Ishikawa (cell line): ENCODE measurements around the gene ACACB.

Experiments
- CEBPB ChIP-seq: IDR thresholded peaks from 2 replicates; pipeline ENCODE4 v1.6.1; 2012
- CREB1 ChIP-seq: IDR thresholded peaks from 2 replicates; pipeline ENCODE4 v1.6.1; 2012; ENCODE audit warnings: low read depth
- EGR1 ChIP-seq: IDR thresholded peaks from 2 replicates; pipeline ENCODE4 v1.6.1; 2012
- EP300 ChIP-seq: IDR thresholded peaks from 2 replicates; pipeline ENCODE4 v1.6.1; 2012; ENCODE audit warnings: borderline replicate concordance
- FOXM1 ChIP-seq: IDR thresholded peaks from 2 replicates; pipeline ENCODE4 v1.6.1; 2012; ENCODE audit warnings: low read depth, borderline replicate concordance
- NFIC ChIP-seq: IDR thresholded peaks from 2 replicates; pipeline ENCODE4 v1.6.1; 2012
- RAD21 ChIP-seq: IDR thresholded peaks from 2 replicates; pipeline ENCODE4 v1.6.1; 2012; ENCODE audit warnings: low read depth
- TAF1 ChIP-seq: IDR thresholded peaks from 2 replicates; pipeline ENCODE4 v1.6.1; 2012; ENCODE audit warnings: low read depth, mild to moderate bottlenecking
- TCF12 ChIP-seq: IDR thresholded peaks from 2 replicates; pipeline ENCODE4 v1.6.1; 2012; ENCODE audit warnings: low read depth
- TEAD4 ChIP-seq: IDR thresholded peaks from 2 replicates; pipeline ENCODE4 v1.6.1; 2012
- USF1 ChIP-seq: IDR thresholded peaks from 2 replicates; pipeline ENCODE4 v1.6.1; 2012
- YY1 ChIP-seq: IDR thresholded peaks from 2 replicates; pipeline ENCODE4 v1.6.1; 2012; ENCODE audit warnings: low read depth
- ZBTB7A ChIP-seq: IDR thresholded peaks from 2 replicates; pipeline ENCODE4 v1.6.1; 2012; ENCODE audit warnings: low read depth
- TF ChIP-seq, protein P1 (sequence below): IDR thresholded peaks from 2 replicates; pipeline ENCODE4 v1.6.1; 2012
- TF ChIP-seq, protein P2 (sequence below): IDR thresholded peaks from 2 replicates; pipeline ENCODE4 v1.6.1; 2012; ENCODE audit warnings: low read depth, mild to moderate bottlenecking

The ACACB gene

DNA sequence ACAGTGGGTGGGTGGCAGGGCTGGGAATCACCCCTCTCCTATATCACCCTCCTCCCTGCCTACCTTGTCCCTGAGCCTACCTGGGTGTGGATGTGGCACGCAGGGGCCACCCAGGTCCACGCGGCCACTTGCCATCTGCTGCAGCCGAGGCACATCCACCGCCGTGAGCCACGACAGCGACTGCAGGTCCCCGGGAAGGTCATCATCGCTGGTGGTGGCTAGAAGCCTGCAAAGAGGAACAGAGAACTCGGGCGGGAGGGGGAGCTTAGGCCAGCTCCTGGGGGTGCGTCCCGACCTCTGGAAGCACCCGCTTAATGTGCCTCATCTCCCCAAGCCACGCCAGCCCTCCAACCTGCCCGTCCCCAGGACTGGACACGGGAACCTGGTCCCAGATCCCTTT lies 173.7 kb downstream of the ACACB start:
- TF ChIP-seq YY1 (no peak), RAD21 (no peak), TAF1 (no peak), EP300 (no peak), CREB1 (no peak), CEBPB (no peak), ZBTB7A (no peak), TEAD4 (no peak), EGR1 (no peak), USF1 (no peak), NFIC (no peak), FOXM1 (no peak)
- TF ChIP-seq, protein P1, sequence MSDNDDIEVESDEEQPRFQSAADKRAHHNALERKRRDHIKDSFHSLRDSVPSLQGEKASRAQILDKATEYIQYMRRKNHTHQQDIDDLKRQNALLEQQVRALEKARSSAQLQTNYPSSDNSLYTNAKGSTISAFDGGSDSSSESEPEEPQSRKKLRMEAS = no peak
- TF ChIP-seq, protein P2, sequence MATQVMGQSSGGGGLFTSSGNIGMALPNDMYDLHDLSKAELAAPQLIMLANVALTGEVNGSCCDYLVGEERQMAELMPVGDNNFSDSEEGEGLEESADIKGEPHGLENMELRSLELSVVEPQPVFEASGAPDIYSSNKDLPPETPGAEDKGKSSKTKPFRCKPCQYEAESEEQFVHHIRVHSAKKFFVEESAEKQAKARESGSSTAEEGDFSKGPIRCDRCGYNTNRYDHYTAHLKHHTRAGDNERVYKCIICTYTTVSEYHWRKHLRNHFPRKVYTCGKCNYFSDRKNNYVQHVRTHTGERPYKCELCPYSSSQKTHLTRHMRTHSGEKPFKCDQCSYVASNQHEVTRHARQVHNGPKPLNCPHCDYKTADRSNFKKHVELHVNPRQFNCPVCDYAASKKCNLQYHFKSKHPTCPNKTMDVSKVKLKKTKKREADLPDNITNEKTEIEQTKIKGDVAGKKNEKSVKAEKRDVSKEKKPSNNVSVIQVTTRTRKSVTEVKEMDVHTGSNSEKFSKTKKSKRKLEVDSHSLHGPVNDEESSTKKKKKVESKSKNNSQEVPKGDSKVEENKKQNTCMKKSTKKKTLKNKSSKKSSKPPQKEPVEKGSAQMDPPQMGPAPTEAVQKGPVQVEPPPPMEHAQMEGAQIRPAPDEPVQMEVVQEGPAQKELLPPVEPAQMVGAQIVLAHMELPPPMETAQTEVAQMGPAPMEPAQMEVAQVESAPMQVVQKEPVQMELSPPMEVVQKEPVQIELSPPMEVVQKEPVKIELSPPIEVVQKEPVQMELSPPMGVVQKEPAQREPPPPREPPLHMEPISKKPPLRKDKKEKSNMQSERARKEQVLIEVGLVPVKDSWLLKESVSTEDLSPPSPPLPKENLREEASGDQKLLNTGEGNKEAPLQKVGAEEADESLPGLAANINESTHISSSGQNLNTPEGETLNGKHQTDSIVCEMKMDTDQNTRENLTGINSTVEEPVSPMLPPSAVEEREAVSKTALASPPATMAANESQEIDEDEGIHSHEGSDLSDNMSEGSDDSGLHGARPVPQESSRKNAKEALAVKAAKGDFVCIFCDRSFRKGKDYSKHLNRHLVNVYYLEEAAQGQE = no peak

DNA sequence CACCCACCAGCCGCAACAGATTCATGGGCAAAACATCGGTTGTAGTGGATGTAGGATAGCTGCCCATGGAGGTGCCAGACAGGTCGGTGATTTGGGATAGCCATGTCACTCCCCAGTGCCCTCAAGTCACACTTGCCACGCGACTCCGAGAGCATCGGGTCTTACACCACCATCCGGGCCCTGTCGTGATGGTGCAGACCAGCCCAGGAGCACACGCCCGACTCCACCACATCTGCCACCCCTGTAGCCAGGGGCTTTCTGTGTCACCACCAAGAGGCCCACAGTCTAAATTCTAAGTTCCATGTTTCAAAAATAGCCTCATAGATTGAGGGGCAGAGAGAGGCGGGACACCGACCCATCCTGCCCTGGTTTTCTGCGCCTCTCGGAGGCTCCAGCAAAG lies 174.7 kb downstream of the ACACB start:
- TF ChIP-seq EGR1 = no peak
- TF ChIP-seq TEAD4 = no peak
- no peak for TF ChIP-seq ZBTB7A
- TF ChIP-seq CREB1 = no peak
- TF ChIP-seq USF1 = no peak

GRCh38 chr12:109291521-109292341 lies 175.3 kb downstream of the ACACB start:
- TF ChIP-seq TAF1 (0 out of 2 replicates have a peak, but pooled peaks have one; percentile 19), NFIC (0 out of 2 replicates have a peak, but pooled peaks have one; percentile 13), USF1 (peak; percentile 92), EGR1 (0 out of 2 replicates have a peak, but pooled peaks have one; percentile 32), EP300 (0 out of 2 replicates have a peak, but pooled peaks have one; percentile 24), FOXM1 (peak; percentile 97), ZBTB7A (no peak), YY1 (no peak)
- TF ChIP-seq, protein P1 = peak; percentile 76
- TF ChIP-seq, protein P2 = no peak

GRCh38 chr12:109292342-109292711 lies 175.9 kb downstream of the ACACB start:
- TF ChIP-seq TAF1 (no peak), FOXM1 (no peak), CREB1 (no peak), NFIC (no peak), USF1 (no peak), TEAD4 (no peak), YY1 (no peak), ZBTB7A (no peak), TCF12 (no peak), EP300 (no peak), RAD21 (no peak), EGR1 (no peak), CEBPB (no peak)
- TF ChIP-seq, protein P2 = no peak
- TF ChIP-seq, protein P1 = no peak
